NK-92 (cell line): ENCODE results near the gene CHRNA9.
"Not testable (repeated sequence)": the region's sequence is repeated elsewhere in the genome, so short reads cannot be mapped to it uniquely, and the experiment has no call there.

Source experiments
- DNase-seq: peaks from one replicate; lab custom pipeline; 2025; ENCODE audit not compliant: unreplicated experiment; lab: John Stamatoyannopoulos, UW

Gene CHRNA9

DNA sequence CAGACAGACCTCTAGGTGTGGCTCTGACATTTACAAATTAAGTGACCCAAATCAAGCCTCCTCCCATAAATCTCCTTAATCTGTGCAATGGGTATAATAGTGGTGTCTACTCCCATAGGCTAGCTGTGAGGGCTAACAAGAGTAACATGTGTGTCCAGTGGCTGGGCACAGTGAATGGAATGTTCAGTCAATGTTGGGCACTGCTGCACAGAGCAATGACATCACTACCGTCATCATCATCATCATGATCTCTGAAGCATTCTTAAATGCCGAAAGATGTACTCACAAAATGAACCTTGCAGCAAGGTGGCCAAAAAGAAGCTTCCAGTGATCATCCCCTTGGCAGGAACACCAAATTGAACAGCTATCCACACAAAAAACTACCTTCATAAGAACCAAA lies 43.5 kb downstream of the CHRNA9 start:
- DNase-seq = no peak

DNA sequence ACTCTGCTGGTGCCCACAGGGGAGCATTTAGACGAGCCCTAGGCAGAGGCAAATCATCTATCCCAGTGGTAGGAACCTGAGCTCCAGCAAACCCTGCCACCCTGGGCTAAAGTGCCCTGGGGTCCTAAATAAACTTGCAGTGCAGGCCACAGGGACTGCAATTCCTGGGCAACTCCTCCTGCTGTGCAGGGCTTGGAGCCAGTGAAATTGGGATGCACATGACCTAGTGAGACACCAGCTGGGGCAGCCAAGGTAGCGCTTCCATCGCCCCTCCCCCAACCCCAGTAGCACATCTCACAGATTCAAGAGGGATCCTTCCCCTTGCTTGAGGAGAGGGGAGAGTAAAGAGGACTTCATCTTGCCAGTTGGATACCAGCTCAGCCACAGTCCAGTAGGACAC lies 44.1 kb downstream of the CHRNA9 start:
- no peak for DNase-seq

DNA sequence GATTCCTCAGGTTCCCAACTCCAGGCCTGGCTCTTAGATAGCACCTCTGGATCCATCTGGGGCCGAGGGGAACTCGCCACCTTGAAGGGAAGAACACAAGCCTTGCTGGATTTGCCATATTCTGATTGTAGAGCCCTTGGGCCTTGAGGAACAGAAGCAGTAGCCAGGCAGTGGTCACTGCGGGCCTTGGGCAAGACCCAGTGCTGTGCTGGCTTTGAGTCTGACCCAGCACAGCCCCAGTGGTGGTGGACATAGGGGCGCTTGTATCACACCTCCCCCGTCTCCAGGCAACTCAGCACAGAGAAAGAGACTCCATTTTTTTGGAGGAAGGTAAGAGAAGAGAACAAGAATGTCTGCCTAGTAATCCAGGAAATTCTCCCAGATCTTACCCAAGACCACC lies 45.5 kb downstream of the CHRNA9 start:
- DNase-seq = no peak

DNA sequence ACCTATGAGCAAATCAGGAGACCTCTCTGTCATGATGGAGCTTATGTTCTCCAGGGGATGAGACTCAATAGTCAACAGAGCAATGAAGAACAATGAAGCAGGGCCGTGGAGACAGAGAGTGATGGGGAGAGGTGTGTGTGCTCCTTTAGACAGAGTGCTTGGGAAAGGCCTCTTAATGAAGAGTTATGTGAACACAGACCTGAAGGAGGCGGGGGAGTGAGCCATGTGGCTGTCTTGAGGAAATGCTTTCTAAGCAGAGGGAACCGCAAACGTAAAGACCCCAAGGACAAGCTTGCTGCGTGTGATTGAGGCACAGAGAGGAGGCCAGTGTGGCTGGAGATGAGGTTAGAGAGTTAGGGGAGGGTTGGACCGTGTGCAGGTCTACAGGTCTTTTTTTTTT lies 53.1 kb downstream of the CHRNA9 start:
- DNase-seq = no peak

DNA sequence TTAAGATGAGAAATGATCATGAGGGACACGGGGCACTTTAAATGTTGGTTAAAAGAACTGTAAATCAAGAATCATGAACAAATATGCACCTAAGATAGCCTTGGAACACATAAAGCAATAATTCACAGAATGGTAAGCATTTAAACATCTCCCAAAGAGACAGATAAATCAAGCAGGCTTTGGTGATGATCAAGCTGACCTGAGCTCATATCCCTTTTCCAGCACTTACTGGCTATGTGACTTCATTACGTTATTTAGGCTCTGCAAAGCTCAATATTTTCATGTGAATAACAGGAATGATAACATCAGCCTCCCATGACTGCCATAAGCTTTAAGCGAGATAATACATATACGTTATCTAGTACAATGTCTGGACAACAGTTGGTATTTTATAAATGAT lies 54.9 kb downstream of the CHRNA9 start:
- no peak for DNase-seq

DNA sequence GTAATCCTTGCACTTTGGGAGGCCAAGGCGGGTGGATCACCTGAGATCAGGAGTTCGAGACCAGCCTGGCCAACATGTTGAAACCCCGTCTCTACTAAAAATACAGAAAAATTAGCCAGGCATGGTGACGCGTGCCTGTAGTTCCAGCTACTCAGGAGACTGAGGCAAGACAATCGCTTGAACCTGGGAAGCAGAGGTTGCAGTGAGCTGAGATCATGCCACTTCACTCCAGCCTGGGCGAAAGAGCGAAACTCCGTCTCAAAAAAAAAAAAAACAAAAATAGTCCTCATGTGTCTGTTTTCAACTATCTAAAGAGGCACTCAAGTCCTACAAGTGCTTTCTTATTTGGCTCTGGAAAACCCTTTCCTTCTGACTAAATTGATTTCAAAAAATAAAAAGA lies 57.1 kb downstream of the CHRNA9 start:
- not testable (repeated sequence) for DNase-seq

DNA sequence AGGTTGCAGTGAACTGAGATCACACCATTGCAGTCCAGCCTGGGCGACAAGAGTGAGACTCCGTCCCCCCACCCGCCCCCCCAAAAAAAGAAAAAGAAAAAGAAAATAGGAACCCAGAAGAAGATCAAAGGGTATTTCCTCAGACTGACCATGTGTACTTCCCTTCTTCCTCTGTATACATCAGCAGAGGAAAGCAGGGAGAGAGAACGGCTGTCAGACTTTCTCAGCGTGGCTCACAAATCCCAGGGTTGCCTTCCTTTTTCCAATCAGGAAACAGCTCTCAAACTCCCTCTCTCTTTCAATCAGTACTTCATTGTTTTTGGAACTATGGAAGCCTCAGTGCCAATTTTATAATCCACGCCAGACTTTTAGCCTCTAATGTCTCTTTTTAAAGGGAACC lies 59.1 kb downstream of the CHRNA9 start:
- no peak for DNase-seq

DNA sequence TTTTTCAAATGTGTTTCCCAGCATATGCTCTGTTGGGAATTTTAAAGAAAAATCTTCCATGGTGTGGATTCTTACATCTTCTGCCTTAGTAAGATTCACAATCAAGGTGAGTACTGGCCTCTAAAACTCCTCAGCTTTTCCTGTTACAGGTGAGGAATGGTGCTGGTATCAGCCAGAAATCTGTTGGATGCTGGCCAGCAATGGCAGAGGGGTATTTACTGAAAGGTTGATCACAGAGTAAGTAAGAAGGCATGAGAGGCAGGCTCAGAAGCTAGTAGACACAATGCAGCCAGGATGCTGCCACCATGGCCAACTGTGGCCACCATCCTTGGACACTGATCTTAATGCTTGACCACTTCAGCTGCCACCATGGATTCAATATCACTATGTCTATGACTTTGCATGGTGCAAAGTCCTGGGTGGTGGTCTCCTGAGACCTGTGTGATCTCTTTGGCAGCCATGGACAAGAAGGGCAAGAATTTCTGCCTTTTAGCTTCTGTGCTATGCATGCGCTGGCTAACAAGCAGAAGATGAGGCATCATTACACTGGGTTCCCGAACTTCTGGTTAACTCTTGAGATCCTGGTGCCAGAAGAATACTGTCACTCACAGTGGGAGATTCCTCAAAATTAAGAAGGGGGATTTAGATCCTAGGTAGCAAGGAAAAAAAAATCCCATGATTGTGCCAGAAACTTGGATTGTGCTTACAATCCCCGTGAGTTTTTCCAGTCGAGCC lies 60.2 kb downstream of the CHRNA9 start:
- DNase-seq = no peak

DNA sequence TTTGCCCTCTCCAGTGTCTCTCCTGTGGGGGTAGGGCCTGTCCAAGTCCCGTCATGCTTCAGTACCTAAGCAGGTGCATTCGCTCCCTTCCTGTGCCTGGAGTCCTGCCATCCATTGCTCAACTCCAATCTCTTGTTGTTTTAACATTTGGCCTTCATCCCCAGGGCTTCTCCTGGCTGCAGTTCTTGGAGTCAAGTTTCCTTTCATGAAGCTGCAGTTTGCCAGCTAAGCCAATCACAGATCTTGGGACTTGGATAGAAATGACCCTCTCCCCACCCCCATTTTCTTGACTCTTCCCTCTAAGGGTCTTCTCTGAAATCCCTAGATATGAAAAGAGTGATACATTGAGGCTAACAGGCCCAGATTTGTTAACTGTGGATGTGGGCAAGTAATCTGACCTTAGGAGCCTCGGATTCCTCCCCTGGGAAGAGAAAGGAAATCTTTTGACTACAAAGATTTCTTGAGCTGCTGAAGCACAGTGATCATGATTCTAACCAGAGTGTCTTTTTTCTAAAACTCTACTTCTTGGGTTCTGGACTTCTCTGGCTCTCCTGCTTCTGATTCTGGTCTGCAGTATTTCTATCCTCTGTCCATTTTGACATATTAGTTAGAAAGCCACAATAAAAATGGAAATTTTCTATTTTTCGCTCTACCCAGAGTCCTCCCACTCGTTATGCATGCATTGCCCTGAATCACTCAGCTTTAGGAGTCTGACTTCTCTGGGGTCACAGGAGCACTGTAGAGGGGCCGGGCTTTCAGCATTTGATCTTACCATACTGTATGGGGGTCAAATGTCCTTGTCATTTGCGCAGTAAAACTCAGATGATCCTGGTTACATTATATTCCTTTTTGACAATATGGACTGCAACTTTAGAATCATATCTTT lies 61.0 kb downstream of the CHRNA9 start:
- DNase-seq = no peak

DNA sequence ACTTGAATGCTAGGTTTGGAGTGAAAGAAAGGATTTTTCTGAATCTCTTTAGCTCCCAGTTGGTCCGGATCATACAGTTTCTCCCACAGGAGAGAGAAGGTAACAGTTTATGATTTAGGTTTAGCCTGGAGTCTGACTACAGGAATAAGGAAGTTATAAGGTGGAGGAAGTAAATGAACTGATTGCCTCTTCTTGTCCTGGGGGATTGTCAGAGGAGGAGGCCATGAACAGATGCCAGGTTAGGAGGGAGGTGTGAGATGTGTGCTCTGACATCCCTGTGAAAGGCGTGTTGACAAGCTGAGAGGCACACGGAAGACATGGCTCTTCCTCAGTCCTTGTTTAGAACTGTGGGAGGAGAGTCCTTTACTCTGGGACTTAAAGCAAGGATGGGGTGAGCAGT lies 64.4 kb downstream of the CHRNA9 start:
- no peak for DNase-seq

DNA sequence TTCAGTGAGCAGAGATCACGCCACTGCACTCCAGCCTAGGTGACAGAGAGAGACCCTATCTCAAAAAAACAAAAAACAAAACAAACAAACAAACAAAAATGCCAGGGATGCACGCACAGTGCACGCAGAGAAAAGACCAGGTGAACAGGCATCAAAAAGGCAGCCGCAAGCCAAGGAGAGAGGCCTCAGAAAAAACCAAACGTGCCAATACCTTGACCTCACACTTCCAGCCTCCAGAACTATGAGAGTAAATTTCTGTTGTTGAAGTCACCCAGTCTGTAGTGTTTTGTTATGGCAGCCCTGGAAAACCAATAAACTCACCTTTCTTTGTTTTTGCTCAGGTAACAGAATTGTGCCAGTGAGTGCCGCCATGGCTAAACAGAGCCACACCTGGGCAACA lies 66.0 kb downstream of the CHRNA9 start:
- no peak for DNase-seq

DNA sequence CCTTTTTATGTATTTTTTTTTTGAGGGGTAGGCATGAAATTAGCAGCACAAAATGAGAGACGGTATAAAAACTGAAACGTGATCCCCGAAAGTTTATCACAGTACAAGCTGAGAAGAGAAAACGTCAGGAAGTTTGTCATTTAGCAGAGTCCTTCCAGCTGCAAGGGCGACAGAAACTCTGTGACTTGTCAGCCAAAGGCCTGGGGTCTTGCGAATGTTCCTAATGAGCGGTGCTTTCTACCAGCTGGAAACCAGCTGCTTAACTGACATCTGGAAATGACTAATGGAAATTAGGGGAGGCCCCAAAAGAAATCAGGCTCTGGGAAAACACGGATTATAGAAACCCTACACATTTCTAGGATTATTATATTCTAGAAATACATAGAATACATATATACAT lies 66.5 kb downstream of the CHRNA9 start:
- DNase-seq = no peak

DNA sequence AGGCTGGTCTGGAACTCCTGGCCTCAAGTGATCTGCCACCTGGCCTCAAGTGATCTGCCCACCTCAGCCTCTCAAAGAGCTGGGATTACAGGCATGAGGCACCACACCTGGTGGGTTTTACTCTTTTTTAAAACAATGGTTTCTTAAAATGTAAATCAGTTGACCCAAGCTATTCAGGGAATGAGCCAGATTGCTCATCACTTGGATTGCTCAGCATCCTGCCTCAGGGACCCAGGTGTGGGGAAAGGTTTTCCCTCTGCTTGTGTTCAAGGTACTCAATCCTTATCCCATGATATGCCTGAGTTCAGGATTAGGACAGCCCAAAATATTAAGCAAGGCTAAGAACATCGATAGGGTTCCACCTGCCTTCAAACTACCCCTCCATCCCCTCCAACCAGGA lies 67.4 kb downstream of the CHRNA9 start:
- DNase-seq = no peak

DNA sequence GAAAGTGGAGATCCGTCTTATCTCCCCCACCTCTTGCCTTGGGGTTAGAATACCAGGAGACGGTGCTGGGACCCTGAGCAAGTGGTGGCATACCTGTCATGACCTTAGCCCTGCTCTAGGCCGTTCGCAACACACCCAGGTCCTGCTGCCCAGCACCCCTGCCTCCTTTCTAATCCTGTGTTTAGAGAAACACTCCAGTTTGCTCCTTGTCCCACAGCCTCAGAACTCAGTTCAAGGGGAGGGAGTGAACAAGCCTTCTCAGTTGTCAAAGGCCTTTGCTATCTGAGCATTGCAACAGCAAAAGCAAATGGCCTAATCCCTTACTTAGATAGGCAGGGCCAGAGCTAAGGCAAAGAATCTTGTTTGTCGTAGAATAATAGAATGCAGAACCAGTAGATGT lies 67.9 kb downstream of the CHRNA9 start:
- no peak for DNase-seq
